Stimulated activated CD4-positive, alpha-beta T cell treated with anti-CD3 and anti-CD28 coated beads, TNF-alpha, amount 100 ng/mL, for 4 hours (primary cell): ENCODE measurements around the gene PDK3.

Experiments used
- DNase-seq, 3 experiments: peaks; one replicate each; pipeline ENCODE4 v3.0.0-alpha.2; 2020; ENCODE audit warnings: low read depth in 3 of 3

Gene PDK3

DNA sequence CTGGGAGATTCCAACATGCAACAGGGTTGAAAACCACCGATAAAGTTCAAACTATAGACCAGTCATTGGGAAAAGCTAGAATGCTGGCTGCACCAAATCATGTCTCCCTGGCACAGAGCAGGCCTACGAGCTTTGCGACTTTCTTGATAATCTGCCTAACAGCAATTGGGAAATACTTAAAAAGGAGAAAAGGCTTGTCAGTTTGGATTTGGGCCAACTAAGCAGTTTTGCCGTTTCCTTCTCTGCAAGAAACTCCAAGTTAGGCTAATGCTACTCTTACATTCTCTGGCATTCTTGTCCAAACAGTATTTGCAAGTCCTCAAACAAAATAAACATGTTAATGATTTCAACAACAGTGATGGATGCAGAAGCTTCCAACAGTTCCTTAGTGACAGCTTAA lies 87.9 kb downstream of the PDK3 start:
- DNase-seq: no peak

DNA sequence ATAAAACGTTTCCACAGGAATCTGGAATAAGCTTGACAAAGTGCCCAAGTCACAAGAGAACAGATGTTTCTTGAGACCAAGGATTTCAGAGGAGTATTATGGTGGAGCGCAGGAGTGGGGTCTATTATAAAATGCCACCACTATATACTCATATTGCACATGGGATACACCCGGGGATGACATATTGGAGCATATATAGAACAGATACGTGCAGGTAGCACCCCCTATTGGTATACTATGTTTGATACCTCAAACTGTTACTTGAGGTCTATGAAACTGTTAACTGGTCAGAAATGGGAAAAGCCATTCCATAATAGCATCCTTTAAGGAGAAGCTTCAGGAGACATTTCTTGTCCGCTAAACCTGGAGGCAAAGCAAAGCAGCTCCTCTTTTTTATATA lies 96.0 kb downstream of the PDK3 start:
- DNase-seq: no peak

DNA sequence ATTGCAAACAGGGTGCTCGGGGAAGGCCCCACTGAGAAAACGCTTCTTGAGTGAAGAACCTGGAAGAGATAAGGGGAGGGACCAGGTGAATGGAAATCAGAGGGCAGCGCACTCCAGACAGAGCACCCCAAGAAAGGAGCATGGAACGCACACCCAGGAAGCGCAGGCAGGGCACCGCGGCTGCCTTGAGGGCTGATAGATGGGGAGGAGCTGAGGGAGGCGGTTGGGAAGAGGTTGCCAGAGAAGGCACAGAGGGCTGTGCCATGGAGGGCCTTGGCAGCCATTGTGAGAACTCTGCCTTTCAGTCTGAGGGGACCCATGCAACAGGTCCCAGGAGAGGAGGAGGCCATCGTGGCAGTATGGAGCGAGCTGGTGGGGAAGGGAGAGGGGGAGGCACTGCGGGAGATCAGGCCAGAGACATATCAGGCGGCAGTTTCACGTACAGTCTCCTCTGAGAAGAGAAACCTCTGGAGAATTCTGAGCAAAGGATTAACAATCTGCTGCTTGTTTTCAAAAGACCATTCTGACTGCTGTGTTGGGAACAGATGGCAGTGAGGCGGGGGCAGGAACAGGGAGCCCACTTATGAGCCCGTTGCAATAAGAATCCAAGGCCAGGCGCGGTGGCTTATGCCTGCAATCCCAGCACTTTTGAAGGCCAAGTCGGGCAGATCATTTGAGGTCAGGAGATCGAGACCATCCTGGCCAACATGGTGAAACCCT lies 98.4 kb downstream of the PDK3 start:
- no peak for DNase-seq

DNA sequence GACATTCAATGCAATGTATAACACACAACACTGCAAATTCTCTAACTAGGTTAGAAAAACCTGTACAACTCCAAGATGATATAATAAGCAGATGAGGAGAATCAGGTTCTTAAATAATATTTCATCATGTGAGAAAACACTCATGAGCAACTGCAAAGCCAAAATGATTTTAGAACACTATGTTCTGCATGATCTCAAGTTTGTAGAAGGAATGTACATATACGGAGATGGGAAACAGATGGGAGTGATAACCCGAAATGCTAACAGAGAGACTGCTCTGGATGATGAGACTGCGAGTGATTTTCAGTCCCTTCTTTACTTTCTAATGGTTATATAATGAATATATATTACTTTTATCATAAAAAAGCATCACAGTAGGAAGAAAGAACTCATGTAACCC lies 101.2 kb downstream of the PDK3 start:
- DNase-seq: no peak

DNA sequence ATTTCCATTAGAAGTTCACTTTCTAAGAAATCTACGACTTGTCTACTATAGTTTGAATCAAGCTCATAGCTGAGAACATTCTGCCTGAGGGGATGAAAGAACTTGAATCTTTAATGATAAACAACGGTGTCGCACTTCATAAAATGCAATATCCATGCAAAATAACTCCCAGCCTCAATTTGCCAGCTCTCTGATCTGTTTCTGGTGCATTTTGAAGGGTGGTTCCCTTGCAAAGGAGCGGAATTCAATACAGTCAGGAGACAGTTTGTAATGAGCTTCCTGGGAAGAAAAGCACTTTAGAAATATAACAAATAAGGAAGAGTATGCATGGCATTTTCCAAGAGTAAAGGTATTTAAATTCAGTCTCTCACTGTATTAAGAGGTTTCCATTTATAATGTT lies 102.1 kb downstream of the PDK3 start:
- no peak for DNase-seq

DNA sequence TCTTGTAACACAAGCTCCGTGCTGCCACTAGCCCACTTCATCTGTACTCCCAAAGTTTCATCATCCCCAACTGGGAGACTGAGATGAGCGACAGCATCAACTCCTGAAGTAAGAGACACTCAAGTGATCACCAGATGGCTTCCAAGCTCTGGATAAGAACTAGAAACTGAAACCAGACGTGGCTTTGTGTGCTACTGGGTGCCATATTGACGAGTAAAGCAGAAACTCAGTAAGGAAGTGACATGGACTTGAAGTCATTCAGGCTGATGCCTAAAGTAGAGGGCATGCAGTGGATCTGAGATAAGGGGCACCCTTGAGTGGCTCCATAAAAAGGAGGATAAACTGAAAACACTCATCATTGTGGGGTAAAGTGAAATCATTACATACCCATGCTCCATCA lies 109.7 kb downstream of the PDK3 start:
- DNase-seq: no peak

DNA sequence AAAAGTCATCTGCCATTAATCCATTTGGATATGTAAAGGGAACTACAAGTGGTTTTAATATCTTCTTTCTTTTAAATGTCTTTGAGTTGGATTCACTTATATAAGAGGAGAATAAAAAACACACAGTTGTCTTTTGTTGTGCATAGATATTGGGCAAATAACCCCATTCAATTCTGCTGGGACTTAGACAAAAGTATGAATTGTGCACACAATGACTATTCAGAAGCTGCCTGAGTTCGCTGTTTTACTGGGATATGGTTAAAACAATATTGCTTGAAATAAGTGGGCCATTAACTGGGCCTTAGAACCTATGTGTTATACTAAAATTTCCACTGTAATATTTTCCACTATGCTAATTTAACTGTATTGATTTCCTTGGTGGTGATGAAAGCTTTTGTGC lies 110.4 kb downstream of the PDK3 start:
- DNase-seq: no peak

DNA sequence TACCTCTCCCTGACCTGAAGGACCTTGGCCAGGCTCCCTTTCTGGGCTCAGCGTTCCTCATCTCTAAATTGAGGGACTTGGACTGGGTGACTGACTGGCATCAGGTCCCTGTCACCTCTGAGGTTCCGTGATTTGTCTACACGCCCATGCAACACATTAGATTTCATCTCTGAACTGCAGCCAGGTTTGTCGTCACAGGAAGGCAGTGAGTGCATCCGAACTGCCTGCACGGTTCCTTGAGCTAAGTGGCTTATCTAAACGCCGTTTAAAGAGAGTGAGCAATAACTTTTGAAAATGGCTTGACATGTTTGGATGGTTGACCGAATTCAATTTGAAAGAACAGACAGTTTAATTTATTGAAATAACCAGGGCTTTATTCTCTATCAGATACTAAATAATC lies 112.0 kb downstream of the PDK3 start:
- no peak for DNase-seq
